Measurements from ENCODE around the gene YIPF3.

DNA sequence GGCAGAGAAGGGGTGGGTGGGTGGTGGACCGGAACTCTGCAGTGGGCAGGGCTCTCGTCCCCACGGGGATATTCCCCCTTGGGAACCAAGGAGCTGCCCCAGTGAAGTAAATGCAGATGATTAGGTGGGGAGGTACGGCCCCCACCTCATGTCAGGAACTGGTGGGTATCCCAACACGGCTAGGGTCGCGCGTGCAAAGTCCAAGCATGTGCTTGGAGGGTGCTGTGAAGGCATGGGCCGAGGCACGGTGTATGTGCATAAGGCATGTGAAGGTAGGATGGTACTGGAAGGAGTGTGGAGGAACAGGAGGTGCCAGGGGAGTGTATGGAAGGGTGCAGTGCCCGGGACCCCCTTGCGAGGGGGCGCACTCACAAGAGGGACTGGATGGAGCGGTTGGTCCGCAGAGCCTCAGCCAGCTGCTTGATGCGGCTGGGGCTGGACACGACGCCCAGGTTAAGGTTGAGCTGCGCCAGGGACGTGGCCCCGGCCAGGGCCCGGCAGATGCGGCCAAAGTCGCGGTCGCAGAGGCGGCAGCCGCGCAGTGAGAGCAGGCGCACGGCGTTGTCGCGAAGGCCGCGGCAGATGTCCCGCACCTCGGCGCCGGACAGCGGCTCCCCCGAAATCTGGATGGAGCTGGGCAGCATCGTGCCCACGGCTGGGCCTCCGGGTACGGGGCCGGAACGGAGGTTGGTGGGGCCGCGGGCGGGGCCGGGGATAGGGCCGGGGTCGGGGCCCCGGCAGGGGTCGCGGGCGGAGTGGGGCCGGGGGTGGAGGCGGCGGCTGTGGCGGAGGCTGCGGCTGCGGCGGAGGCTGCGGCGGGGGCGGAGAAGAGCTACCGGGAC is 7.4 kb downstream of the YIPF3 start:
- TF ChIP-seq, protein P1, sequence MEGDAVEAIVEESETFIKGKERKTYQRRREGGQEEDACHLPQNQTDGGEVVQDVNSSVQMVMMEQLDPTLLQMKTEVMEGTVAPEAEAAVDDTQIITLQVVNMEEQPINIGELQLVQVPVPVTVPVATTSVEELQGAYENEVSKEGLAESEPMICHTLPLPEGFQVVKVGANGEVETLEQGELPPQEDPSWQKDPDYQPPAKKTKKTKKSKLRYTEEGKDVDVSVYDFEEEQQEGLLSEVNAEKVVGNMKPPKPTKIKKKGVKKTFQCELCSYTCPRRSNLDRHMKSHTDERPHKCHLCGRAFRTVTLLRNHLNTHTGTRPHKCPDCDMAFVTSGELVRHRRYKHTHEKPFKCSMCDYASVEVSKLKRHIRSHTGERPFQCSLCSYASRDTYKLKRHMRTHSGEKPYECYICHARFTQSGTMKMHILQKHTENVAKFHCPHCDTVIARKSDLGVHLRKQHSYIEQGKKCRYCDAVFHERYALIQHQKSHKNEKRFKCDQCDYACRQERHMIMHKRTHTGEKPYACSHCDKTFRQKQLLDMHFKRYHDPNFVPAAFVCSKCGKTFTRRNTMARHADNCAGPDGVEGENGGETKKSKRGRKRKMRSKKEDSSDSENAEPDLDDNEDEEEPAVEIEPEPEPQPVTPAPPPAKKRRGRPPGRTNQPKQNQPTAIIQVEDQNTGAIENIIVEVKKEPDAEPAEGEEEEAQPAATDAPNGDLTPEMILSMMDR (conservative IDR thresholded peaks at IDR 0.05; ENCODE audit: low read length), result no peak
- no peak for TF ChIP-seq EZH2phosphoT487 (IDR thresholded peaks at IDR 0.05; ENCODE audit: borderline replicate concordance)

Data from Loucy (cell line).